PC-9 (cell line): ENCODE data around the gene MRPL43.

ENCODE experiments used
- EZH2 ChIP-seq: fragments of 200-600 bp; sonication (generic); IDR thresholded peaks from 2 replicates; pipeline ENCODE4 v1.8.0; 2017; ENCODE audit warnings: antibody characterized with exemption, low read depth
- TF ChIP-seq, protein P1 (sequence below): fragments of 200-600 bp; sonication (generic); conservative IDR thresholded peaks from 2 replicates; pipeline ENCODE4 v1.6.1; 2017; ENCODE audit warnings: mixed run types, antibody characterized with exemption, mild to moderate bottlenecking, moderate library complexity

DNA sequence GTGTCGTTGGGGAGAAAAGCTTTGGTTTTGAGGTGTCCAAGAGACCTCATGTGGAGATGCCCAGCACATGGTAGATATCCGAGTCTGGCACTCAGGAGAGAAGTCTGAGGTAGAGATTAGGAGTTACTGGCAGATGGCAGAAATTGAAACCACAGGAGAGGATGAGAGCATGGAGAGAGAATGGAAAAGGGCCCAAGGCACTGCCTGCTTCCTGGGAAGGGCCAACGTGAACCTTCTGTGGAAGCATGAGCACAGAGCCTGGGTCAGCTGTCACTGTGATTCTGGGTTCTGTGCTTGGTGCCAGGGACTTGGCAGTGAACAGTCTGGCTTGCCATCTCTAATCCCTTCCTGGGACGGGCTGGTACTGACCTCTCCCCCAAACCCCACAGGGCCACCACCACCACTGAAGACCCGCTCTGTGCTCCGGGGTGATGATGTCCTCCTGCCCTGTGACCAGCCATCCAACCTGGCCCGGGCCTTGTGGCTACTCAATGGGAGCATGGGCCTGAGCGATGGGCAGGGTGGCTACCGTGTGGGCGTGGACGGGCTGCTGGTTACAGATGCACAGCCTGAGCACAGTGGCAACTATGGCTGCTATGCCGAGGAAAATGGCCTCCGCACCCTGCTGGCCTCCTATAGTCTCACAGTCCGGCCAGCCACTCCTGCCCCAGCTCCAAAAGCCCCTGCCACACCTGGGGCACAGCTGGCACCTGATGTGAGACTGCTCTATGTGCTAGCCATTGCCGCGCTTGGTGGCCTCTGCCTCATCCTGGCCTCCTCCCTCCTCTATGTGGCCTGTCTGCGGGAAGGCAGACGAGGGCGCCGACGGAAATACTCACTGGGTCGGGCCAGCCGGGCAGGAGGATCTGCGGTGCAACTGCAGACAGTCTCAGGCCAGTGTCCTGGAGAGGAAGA is 4.1 kb downstream of the MRPL43 start:
- TF ChIP-seq, protein P1, sequence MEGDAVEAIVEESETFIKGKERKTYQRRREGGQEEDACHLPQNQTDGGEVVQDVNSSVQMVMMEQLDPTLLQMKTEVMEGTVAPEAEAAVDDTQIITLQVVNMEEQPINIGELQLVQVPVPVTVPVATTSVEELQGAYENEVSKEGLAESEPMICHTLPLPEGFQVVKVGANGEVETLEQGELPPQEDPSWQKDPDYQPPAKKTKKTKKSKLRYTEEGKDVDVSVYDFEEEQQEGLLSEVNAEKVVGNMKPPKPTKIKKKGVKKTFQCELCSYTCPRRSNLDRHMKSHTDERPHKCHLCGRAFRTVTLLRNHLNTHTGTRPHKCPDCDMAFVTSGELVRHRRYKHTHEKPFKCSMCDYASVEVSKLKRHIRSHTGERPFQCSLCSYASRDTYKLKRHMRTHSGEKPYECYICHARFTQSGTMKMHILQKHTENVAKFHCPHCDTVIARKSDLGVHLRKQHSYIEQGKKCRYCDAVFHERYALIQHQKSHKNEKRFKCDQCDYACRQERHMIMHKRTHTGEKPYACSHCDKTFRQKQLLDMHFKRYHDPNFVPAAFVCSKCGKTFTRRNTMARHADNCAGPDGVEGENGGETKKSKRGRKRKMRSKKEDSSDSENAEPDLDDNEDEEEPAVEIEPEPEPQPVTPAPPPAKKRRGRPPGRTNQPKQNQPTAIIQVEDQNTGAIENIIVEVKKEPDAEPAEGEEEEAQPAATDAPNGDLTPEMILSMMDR: no peak
- no peak for TF ChIP-seq EZH2
